HEK293T (cell line): ENCODE results near the gene COMMD3.

Experiments used
- FOXA1 ChIP-seq: fragments of 450-650 bp; IDR thresholded peaks from 2 replicates; pipeline ENCODE4 v1.6.1; 2016; ENCODE audit warnings: mild to moderate bottlenecking
- SP1 ChIP-seq: fragments of 450-650 bp; IDR thresholded peaks from 2 replicates; pipeline ENCODE4 v1.6.1; 2017

GRCh38 chr10:22322641-22323160, 6.5 kb downstream of the COMMD3 start:
- TF ChIP-seq SP1 = no peak
- TF ChIP-seq FOXA1 = no peak
